ENCODE measurements around the gene ASTN2.
"Not testable (repeated sequence)": the region's sequence is repeated elsewhere in the genome, so short reads cannot be mapped to it uniquely, and the experiment has no call there.

Gene ASTN2

GRCh38 chr9:116857321-116857720 is 557.5 kb downstream of the ASTN2 start:
- no peak for DNase-seq

GRCh38 chr9:116855881-116856662 is 558.8 kb downstream of the ASTN2 start:
- no peak for DNase-seq

GRCh38 chr9:116849721-116850120 is 565.1 kb downstream of the ASTN2 start:
- no peak for DNase-seq

GRCh38 chr9:116844621-116845020 is 570.2 kb downstream of the ASTN2 start:
- DNase-seq = no peak

GRCh38 chr9:116843863-116844620 is 570.8 kb downstream of the ASTN2 start:
- DNase-seq = no peak

- DNase-seq = no peak
These were observed 572.2 kb downstream of the ASTN2 start for GRCh38 chr9:116842658-116843057.

- not testable (repeated sequence) for DNase-seq
These were observed 576.4 kb downstream of the ASTN2 start for GRCh38 chr9:116838468-116838867.

- DNase-seq = no peak
These were observed 577.6 kb downstream of the ASTN2 start for GRCh38 chr9:116837018-116837989.

- DNase-seq = not testable (repeated sequence)
These were observed 584.5 kb downstream of the ASTN2 start for GRCh38 chr9:116830321-116830720.

GRCh38 chr9:116821633-116822229 is 593.1 kb downstream of the ASTN2 start:
- no peak for DNase-seq

- no peak for DNase-seq
These were observed 595.7 kb downstream of the ASTN2 start for GRCh38 chr9:116819116-116819515.

GRCh38 chr9:116817762-116818161 is 597.1 kb downstream of the ASTN2 start:
- no peak for DNase-seq

GRCh38 chr9:116816484-116816883 is 598.4 kb downstream of the ASTN2 start:
- DNase-seq = no peak

GRCh38 chr9:116815835-116816234 is 599.0 kb downstream of the ASTN2 start:
- DNase-seq = no peak

GRCh38 chr9:116813031-116813300 is 601.9 kb downstream of the ASTN2 start:
- no peak for DNase-seq

- no peak for DNase-seq
These were observed 602.4 kb downstream of the ASTN2 start for GRCh38 chr9:116812231-116813030.

GRCh38 chr9:116809656-116810055 is 605.2 kb downstream of the ASTN2 start:
- DNase-seq = no peak

- no peak for DNase-seq
These were observed 608.8 kb downstream of the ASTN2 start for GRCh38 chr9:116806075-116806474.

- DNase-seq = no peak
These were observed 614.0 kb downstream of the ASTN2 start for GRCh38 chr9:116800885-116801284.

GRCh38 chr9:116800074-116800473 is 614.8 kb downstream of the ASTN2 start:
- no peak for DNase-seq

GRCh38 chr9:116798521-116798920 is 616.3 kb downstream of the ASTN2 start:
- DNase-seq = no peak

GRCh38 chr9:116797276-116797675 is 617.6 kb downstream of the ASTN2 start:
- no peak for DNase-seq
